ENCODE data around the gene BIVM. TPM values are rescaled to one million over a fixed set of nuclear protein-coding genes. Genes with fewer than 3 reads are reported as not detected.

The BIVM gene, protein sequence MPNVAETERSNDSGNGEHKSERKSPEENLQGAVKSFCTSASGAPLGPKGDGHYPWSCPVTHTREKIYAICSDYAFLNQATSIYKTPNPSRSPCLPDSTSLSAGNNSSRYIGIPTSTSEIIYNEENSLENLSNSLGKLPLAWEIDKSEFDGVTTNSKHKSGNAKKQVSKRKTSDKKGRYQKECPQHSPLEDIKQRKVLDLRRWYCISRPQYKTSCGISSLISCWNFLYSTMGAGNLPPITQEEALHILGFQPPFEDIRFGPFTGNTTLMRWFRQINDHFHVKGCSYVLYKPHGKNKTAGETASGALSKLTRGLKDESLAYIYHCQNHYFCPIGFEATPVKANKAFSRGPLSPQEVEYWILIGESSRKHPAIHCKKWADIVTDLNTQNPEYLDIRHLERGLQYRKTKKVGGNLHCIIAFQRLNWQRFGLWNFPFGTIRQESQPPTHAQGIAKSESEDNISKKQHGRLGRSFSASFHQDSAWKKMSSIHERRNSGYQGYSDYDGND
- 33.3 and 33.8 TPM in 2 replicates for total RNA-seq

DNA sequence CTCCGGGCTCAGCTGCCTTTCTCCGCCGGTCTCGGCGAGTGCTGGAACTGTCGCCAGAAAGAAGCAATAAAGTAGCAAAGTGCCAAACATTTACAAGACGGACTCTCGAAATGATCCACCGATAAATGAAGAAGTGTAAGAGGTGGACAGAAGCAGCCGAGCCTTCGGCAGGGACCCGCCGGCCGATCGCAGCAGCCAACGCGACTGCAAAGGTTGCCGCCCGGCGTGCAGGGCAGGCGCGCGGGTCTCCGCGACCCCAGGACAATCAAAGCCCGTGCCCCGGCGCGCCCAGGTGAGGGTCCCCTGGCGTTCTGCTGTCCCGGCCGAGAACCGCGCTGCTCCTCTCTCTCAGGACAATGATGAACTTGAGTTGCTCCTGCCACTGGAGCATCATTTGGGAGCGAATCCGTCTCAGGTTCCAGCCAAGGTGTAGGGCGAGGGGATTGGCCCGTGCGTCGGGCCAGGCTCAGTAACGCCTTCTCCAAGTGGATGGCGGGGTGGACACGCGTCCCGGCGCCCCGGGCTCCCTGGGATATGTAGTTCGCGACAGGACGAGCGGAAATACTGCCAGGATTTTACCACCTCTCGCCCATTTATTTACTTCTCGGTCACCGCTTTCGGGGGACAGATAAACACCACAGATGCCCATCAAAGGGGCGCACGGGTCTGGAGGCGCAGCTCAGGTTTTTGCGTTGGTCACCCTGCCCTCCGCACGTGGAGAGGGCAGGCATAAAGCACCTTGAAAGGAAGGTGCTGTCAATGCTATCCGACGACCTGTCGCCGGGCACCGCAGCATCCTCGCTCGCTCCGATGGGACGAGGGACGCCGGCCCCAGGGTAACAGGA lies at the start of gene BIVM, which contains the start of gene POGLUT2:
BIVM (plus strand) TSS at position 539 of the 845 bp plus-strand sequence. CDS start 8,149 bp downstream, outside the sequence.
POGLUT2 (minus strand) TSS at position 396 of the 845 bp plus-strand sequence; CDS start at position 90, 306 bp downstream.
- intact Hi-C loops (cut with micrococcal nuclease), result loop anchor here (1.0 to 5.0 kb wide), 2 partner anchors 20 to 117 kb away; no protein-coding TSS in a partner anchor
- peak within 1 kb of the TSS; percentile 89 for H3K27ac Mint-ChIP-seq
- no peaks in the 10 kb centered on the region for H3K9me3 Mint-ChIP-seq
- H3K4me1 Mint-ChIP-seq (ENCODE audit: low read depth), result peaks cover 37% of the 10 kb centered on the region
- peak within 1 kb of the TSS; percentile 95 for H3K4me3 Mint-ChIP-seq (ENCODE audit: low read depth)
- DNase-seq (ENCODE audit: low spot score), result peak; percentile 83
- peaks cover 37% of the 10 kb centered on the region for H3K36me3 Mint-ChIP-seq (ENCODE audit: low read depth)
- H3K27me3 Mint-ChIP-seq (ENCODE audit: low read depth), result no peaks in the 10 kb centered on the region

DNA sequence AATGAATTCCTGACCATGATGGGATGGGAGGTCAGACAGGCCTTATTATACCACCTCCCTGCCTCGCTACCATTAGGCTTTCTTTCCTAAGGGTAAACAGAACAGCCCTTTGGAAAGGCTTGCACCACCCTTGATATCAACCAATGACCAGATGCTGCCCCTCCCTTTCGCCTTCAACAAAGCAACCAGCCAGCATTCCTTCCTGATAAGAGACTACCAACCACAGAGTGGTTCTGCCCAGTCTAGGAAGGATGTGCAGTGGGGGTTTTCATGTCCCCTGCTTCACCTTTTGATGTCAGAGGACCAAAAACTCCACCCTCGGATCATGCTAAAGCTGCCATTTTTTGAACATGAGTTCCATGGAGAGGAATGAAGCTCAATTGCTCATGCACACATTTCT lies 47.0 kb upstream of the BIVM start:
- no peak for DNase-seq (ENCODE audit: low spot score)
- peaks cover 21% of the 10 kb centered on the region for H3K9me3 Mint-ChIP-seq
- intact Hi-C loops (cut with micrococcal nuclease), result no loop called here
- H3K36me3 Mint-ChIP-seq (ENCODE audit: low read depth), result peaks cover 7% of the 10 kb centered on the region
- no peak overlapping the region for H3K27ac Mint-ChIP-seq
- H3K27me3 Mint-ChIP-seq (ENCODE audit: low read depth), result peaks cover 12% of the 10 kb centered on the region
- no peak overlapping the region for H3K4me3 Mint-ChIP-seq (ENCODE audit: low read depth)
- H3K4me1 Mint-ChIP-seq (ENCODE audit: low read depth), result no peaks in the 10 kb centered on the region

DNA sequence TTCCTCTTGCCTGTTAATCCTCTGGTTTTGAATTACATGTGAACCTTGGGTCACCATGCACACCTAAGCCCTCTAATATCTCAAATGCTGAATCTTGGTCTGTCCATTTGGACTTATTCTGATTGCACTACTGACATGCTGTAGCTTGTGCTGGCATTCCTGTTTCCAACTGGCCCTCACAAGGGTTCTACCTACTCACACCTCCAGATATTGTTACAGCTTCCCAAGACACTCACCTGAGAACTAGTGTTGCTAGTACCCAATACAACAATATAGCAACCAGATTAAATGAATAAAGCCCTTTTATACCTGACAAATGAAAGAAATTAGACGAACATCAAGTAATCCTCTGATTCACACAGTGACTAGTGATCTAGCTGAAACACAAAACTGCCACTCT lies 41.9 kb upstream of the BIVM start:
- H3K36me3 Mint-ChIP-seq (ENCODE audit: low read depth), result no peaks in the 10 kb centered on the region
- H3K27me3 Mint-ChIP-seq (ENCODE audit: low read depth), result no peaks in the 10 kb centered on the region
- H3K9me3 Mint-ChIP-seq, result no peaks in the 10 kb centered on the region
- H3K4me3 Mint-ChIP-seq (ENCODE audit: low read depth), result no peak overlapping the region
- intact Hi-C loops (cut with micrococcal nuclease), result no loop called here
- no peak overlapping the region for H3K27ac Mint-ChIP-seq
- no peaks in the 10 kb centered on the region for H3K4me1 Mint-ChIP-seq (ENCODE audit: low read depth)
- DNase-seq (ENCODE audit: low spot score), result no peak

DNA sequence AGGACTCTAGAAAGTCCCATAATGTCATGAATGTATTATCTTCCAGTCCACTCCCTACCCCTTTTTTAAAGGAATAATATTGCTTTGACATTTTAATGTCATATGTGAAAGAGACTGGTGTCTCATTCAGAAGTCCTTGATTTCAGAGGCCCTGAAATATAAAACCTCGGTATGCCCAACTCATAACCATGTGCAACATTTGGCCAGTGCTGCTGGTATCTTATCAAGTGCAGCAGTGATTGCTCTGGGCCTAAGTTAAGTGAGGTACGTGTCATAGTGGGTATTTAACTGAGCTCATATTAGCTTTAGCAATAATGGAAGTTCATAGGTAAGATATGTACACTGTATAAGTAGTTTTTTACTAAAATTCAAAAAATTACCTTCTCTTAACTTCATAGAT lies 40.1 kb upstream of the BIVM start:
- Mint-ChIP-seq H3K4me3 (ENCODE audit: low read depth) (no peak overlapping the region), H3K9me3 (no peaks in the 10 kb centered on the region), H3K4me1 (ENCODE audit: low read depth) (no peaks in the 10 kb centered on the region), H3K36me3 (ENCODE audit: low read depth) (no peaks in the 10 kb centered on the region), H3K27ac (no peak overlapping the region), H3K27me3 (ENCODE audit: low read depth) (no peaks in the 10 kb centered on the region)
- intact Hi-C loops (cut with micrococcal nuclease), result no loop called here
- DNase-seq (ENCODE audit: low spot score), result no peak

DNA sequence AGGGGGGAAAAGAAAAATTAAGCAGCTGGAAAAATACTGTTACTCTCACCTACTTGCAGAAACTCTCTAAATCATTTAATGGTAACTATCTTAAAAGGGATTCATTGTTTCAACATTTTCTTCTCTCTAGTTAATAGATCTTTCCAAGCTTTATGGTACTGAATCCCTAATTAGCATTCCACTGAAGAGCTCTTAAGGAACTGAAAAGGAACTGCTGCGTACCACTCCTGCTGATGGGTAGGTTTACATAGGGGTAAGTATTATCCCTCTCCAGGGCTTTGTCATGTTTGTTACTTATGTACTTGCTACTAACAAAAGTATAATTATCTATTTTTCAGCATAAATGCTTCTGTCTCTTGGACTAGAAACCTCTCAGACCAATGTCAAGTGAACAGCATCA lies 37.8 kb upstream of the BIVM start:
- peaks cover 4% of the 10 kb centered on the region for H3K4me1 Mint-ChIP-seq (ENCODE audit: low read depth)
- no peak overlapping the region for H3K27ac Mint-ChIP-seq
- H3K9me3 Mint-ChIP-seq, result no peaks in the 10 kb centered on the region
- DNase-seq (ENCODE audit: low spot score), result no peak
- peaks cover 18% of the 10 kb centered on the region for H3K36me3 Mint-ChIP-seq (ENCODE audit: low read depth)
- intact Hi-C loops (cut with micrococcal nuclease), result no loop called here
- H3K4me3 Mint-ChIP-seq (ENCODE audit: low read depth), result no peak overlapping the region
- H3K27me3 Mint-ChIP-seq (ENCODE audit: low read depth), result no peaks in the 10 kb centered on the region

DNA sequence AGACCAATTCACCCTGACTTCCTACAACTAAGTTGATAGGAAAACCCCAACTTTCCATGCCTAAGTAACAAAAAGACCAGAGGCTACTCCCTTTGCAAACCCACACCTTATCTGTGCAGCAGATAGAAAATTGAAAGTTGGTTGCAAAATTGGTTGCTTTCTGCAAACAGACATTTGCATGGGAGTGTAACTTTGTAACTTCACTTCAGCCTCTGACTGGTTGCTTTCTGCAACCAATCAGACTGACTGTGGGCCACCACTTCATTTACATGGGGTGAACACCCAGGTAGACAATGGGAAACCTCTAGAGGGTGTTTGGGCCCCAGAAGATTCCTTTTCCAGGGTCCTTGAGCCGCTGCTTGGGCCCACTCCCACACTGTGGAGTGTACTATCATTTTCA lies 35.2 kb upstream of the BIVM start:
- H3K27ac Mint-ChIP-seq, result no peak overlapping the region
- H3K27me3 Mint-ChIP-seq (ENCODE audit: low read depth), result no peaks in the 10 kb centered on the region
- intact Hi-C loops (cut with micrococcal nuclease), result no loop called here
- H3K4me3 Mint-ChIP-seq (ENCODE audit: low read depth), result no peak overlapping the region
- peaks cover 4% of the 10 kb centered on the region for H3K4me1 Mint-ChIP-seq (ENCODE audit: low read depth)
- H3K36me3 Mint-ChIP-seq (ENCODE audit: low read depth), result peaks cover 41% of the 10 kb centered on the region
- H3K9me3 Mint-ChIP-seq, result no peaks in the 10 kb centered on the region
- DNase-seq (ENCODE audit: low spot score), result no peak

DNA sequence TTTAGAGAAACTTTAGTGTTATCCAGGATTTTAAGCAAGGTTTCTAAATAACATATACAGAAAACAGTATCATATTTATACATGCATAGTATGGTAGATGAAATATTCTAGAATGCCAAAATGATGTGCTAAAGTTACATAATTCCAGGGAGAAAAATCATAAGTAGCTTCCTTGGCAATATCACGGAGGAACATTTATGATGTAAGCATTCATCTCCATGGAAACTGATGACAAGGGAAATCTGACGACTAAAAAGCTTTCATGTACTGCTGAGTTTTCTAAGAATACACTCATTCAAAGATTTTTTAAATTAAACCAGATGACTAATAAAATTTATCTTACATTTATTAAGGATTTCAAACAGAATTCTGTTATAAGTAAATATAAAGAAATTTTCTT lies 30.0 kb upstream of the BIVM start:
- Mint-ChIP-seq H3K27ac (no peak overlapping the region), H3K4me1 (ENCODE audit: low read depth) (peaks cover 34% of the 10 kb centered on the region), H3K27me3 (ENCODE audit: low read depth) (no peaks in the 10 kb centered on the region), H3K36me3 (ENCODE audit: low read depth) (peaks cover 73% of the 10 kb centered on the region), H3K4me3 (ENCODE audit: low read depth) (no peak overlapping the region), H3K9me3 (no peaks in the 10 kb centered on the region)
- DNase-seq (ENCODE audit: low spot score), result no peak
- intact Hi-C loops (cut with micrococcal nuclease), result no loop called here

DNA sequence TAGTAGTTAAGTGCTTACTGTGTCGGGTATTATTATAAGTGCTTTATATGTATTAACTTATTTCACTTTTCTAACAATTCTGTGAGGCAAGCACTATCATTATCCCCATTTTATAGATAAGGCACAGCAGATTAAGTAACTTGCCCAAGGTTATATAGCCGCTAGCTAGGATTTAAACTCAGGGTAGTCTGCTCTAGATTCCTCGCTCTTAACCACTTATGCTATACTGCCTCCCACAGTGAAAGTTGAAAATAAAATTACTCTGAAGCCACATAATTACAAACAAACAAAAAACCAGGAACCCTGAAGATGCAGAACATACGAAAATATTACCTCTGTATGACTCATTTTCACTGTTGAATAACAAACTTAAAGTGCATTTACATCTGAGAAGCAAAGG lies 29.2 kb upstream of the BIVM start:
- peak overlapping the region; percentile 6 for H3K27ac Mint-ChIP-seq
- peak overlapping the region; percentile 9 for H3K4me3 Mint-ChIP-seq (ENCODE audit: low read depth)
- intact Hi-C loops (cut with micrococcal nuclease), result loop anchor here (5.0 to 10.0 kb wide), 3 partner anchors 42 to 1145 kb away; no protein-coding TSS in a partner anchor

DNA sequence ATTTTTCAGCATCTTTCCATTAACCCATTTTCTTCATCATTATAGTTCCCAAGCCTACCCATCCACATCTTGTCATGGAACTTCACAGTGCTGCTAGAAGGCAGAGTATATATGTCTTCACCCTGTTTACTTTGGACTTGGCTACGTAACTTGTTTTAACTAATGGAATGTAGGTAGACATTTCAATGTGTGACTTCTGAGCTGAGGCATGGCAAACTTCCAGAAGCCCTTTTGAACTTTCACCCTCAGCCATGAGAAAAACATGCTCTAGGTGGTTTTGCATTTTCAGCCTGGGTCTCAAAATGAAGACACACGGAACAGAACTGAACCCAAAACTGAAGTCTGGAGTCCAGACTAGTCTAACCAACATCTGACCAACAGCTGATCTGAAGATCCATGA lies 28.5 kb upstream of the BIVM start:
- intact Hi-C loops (cut with micrococcal nuclease), result loop anchor here (5.0 to 10.0 kb wide), 3 partner anchors 42 to 1146 kb away; no protein-coding TSS in a partner anchor
- peaks cover 62% of the 10 kb centered on the region for H3K36me3 Mint-ChIP-seq (ENCODE audit: low read depth)
- H3K27me3 Mint-ChIP-seq (ENCODE audit: low read depth), result no peaks in the 10 kb centered on the region
- no peak overlapping the region for H3K27ac Mint-ChIP-seq
- H3K4me1 Mint-ChIP-seq (ENCODE audit: low read depth), result peaks cover 40% of the 10 kb centered on the region
- DNase-seq (ENCODE audit: low spot score), result no peak
- H3K9me3 Mint-ChIP-seq, result no peaks in the 10 kb centered on the region
- H3K4me3 Mint-ChIP-seq (ENCODE audit: low read depth), result peak overlapping the region; percentile 18

More for the DNA sequence above, 29.2 kb upstream of the BIVM start:
- peaks cover 36% of the 10 kb centered on the region for H3K4me1 Mint-ChIP-seq (ENCODE audit: low read depth)
- peaks cover 67% of the 10 kb centered on the region for H3K36me3 Mint-ChIP-seq (ENCODE audit: low read depth)
- H3K27me3 Mint-ChIP-seq (ENCODE audit: low read depth), result no peaks in the 10 kb centered on the region
- no peak for DNase-seq (ENCODE audit: low spot score)
- no peaks in the 10 kb centered on the region for H3K9me3 Mint-ChIP-seq

DNA sequence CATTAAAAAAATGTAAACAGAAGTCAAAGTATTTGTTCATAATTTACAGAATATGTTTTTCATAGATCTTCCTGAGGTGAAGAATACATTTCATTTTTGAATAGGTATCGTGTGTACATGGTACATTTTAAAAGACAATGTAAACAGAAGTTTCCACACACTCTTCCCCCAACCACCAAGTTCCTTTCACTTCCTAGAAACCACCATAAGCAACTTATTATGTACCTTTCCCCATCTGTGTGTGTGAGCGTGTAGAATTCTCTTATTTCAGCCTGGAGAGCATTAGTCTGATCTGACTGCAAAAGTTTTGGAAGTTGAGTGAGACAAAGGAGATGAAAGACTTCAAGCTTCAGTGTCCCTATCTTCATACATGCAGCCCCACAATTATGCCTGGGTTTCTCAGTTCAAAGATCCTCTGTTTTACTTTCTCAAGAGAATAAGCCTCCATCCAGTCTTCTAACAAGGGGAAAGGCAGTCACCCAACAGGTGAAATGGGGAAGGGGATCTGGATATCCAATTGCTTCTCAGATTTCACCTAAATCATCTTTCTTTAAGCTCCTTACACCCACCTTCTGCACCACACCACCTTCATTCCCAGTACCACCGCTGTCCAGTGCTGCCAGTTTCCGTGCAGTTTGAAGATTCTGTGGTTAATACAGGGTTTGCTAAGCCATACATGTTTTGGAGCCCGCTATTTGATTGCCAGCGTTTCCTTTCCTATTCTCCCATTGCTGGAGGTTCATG lies 27.4 kb upstream of the BIVM start:
- Mint-ChIP-seq H3K4me1 (ENCODE audit: low read depth) (peaks cover 44% of the 10 kb centered on the region), H3K36me3 (ENCODE audit: low read depth) (peaks cover 51% of the 10 kb centered on the region), H3K9me3 (no peaks in the 10 kb centered on the region), H3K4me3 (ENCODE audit: low read depth) (peak overlapping the region; percentile 95), H3K27me3 (ENCODE audit: low read depth) (no peaks in the 10 kb centered on the region), H3K27ac (peak overlapping the region; percentile 6)
- no peak for DNase-seq (ENCODE audit: low spot score)
- intact Hi-C loops (cut with micrococcal nuclease), result loop anchor here (5.0 to 10.0 kb wide), 3 partner anchors 41 to 1147 kb away; no protein-coding TSS in a partner anchor

DNA sequence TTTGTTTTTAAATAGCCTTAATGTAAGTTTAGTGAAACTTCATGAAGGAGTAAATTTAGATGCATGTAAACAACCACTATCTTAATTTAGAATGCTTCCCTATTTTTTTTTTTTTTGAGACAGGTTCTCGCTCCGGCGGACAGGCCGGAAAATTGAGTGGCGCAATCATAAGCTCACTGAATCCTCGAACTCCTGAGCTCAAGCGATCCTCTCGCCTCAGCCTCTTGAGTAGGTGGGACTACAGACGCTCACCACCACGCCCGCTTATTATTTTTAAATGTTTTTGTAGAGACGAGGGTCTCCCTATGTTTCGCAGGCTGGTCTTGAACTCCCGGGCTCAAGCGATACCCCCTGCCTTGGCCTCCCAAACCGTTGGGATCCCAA lies 26.9 kb upstream of the BIVM start:
- Mint-ChIP-seq H3K4me3 (ENCODE audit: low read depth) (peak overlapping the region; percentile 95), H3K27ac (no peak overlapping the region), H3K9me3 (no peaks in the 10 kb centered on the region), H3K27me3 (ENCODE audit: low read depth) (no peaks in the 10 kb centered on the region), H3K4me1 (ENCODE audit: low read depth) (peaks cover 47% of the 10 kb centered on the region), H3K36me3 (ENCODE audit: low read depth) (peaks cover 46% of the 10 kb centered on the region)
- intact Hi-C loops (cut with micrococcal nuclease), result loop anchor here (5.0 to 10.0 kb wide), 3 partner anchors 40 to 1147 kb away; no protein-coding TSS in a partner anchor
- no peak for DNase-seq (ENCODE audit: low spot score)

Data from activated T-helper 2 cell treated with anti-CD3 and anti-CD28 coated beads, Interferon-gamma antibody, Interleukin-2, Interleukin-4, amounts not matched to agents 10 μg/mL and 5 μg/mL and 100 μg/mL, durations not matched to agents 14 hours and 24 hours and 36 hours (primary cell).